Naive thymus-derived CD8-positive, alpha-beta T cell (primary cell): ENCODE results near the gene PRKAR1A. TPM values are rescaled to one million over a fixed set of nuclear protein-coding genes. Genes with fewer than 3 reads are reported as not detected.
"Not testable (repeated sequence)": the region's sequence is repeated elsewhere in the genome, so short reads cannot be mapped to it uniquely, and the experiment has no call there.

Source experiments
- ATAC-seq, 2 donors: fragments of 150-1000 bp; cut with Tn5 transposase in 1 of 2; sonication (Bioruptor Pico), chemical (Tn5 transposase) in 1 of 2; 1 replicate in 1 of 2; 2 replicates in 1 of 2; pipeline ENCODE4 v1.10.0; 2021; ENCODE audit warnings: mild to moderate bottlenecking in 2 of 2, moderate library complexity in 2 of 2
- POLR2A ChIA-PET: fragments of 350-600 bp; sonication (Branson Sonifier 250); formaldehyde crosslinking; loops from one replicate; lab custom pipeline; 2021; ENCODE audit warnings: antibody characterized with exemption; lab: Charles Lee
- DNase-seq, 10 donors: peaks; one replicate each; pipeline versions ENCODE4 v3.0.0 to v3.0.0-alpha.2; 2020 to 2022
- H3K27ac Mint-ChIP-seq, 10 donors: one replicate each; pipeline ENCODE4 v1.8.0; 2020 to 2022; ENCODE audit warnings: mild to moderate bottlenecking in 10 of 10, mixed read lengths in 10 of 10, moderate library complexity in 4 of 10, inconsistent platforms in 1 of 10
- H3K27me3 Mint-ChIP-seq, 5 donors: one replicate each; pipeline ENCODE4 v1.8.0; 2021 to 2022; ENCODE audit warnings: mixed read lengths in 5 of 5
- H3K36me3 Mint-ChIP-seq, 3 donors: one replicate each; pipeline ENCODE4 v1.8.0; 2020 to 2022; ENCODE audit warnings: mixed read lengths in 3 of 3, mild to moderate bottlenecking in 2 of 3, inconsistent platforms in 1 of 3
- H3K4me1 Mint-ChIP-seq, 4 donors: one replicate each; pipeline ENCODE4 v1.8.0; 2021 to 2022; ENCODE audit warnings: mixed read lengths in 4 of 4
- H3K4me3 Mint-ChIP-seq, 10 donors: one replicate each; pipeline ENCODE4 v1.8.0; 2020 to 2022; ENCODE audit warnings: mild to moderate bottlenecking in 10 of 10, mixed read lengths in 10 of 10, moderate library complexity in 6 of 10, inconsistent platforms in 1 of 10
- H3K9me3 Mint-ChIP-seq, 9 donors: one replicate each; pipeline ENCODE4 v1.8.0; 2020 to 2022; ENCODE audit warnings: mixed read lengths in 9 of 9, mild to moderate bottlenecking in 3 of 9, inconsistent platforms in 1 of 9, moderate library complexity in 1 of 9
- polyA plus RNA-seq, 3 donors: library from polyadenylated mRNA; unstranded; fragments of 300-500 nt; fragmentation: Illumina TruSeq; gene quantifications; one replicate each; pipeline ENCODE4 v1.2.3, GENCODE V29; 2021
- total RNA-seq, 8 experiments: library from RNA in 2 of 8; stranded (reverse) in 2 of 8; gene quantifications; one replicate each; pipeline ENCODE4 v1.2.3 and lab custom pipeline; 2021 to 2026

The PRKAR1A gene
- total and polyA plus RNA-seq, 5 experiments from 2014 or later, result 145 to 203 (median 157) TPM

DNA sequence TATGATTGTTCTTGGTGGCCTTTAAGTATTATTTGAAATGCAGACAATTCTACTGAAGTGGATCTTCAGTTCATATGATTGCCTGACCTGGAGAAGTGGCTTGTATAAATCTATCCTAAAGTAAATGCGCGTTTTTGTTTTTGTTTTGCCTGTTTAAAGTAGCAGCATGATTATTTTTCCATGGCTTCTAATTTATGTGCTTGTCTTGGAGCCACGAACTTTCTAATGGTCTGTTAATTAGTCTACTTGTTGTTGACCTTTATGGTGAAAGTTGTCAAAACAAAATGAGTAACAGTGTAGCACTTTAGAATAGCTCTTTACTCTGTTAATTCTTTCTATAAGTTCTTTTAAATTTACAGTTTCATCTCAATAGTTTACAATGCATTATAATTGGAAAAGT lies 1.7 kb downstream of the PRKAR1A start:
- H3K4me1 Mint-ChIP-seq, result peaks cover 40 to 67% (median 61%) of the 10 kb centered on the region in 4 donors
- no peaks in the 10 kb centered on the region for H3K9me3 Mint-ChIP-seq
- no peak for DNase-seq
- no peak for ATAC-seq
- peaks cover 0 to 2% (median 0%) of the 10 kb centered on the region in 5 donors for H3K27me3 Mint-ChIP-seq
- H3K27ac Mint-ChIP-seq, result peak overlapping the region; percentile 26 to 100 (median 100)
- H3K36me3 Mint-ChIP-seq, result peaks cover 4 to 37% (median 15%) of the 10 kb centered on the region in 3 donors
- H3K4me3 Mint-ChIP-seq, result peak overlapping the region; percentile 91 to 100 (median 98)
- POLR2A ChIA-PET, result no interaction called here

DNA sequence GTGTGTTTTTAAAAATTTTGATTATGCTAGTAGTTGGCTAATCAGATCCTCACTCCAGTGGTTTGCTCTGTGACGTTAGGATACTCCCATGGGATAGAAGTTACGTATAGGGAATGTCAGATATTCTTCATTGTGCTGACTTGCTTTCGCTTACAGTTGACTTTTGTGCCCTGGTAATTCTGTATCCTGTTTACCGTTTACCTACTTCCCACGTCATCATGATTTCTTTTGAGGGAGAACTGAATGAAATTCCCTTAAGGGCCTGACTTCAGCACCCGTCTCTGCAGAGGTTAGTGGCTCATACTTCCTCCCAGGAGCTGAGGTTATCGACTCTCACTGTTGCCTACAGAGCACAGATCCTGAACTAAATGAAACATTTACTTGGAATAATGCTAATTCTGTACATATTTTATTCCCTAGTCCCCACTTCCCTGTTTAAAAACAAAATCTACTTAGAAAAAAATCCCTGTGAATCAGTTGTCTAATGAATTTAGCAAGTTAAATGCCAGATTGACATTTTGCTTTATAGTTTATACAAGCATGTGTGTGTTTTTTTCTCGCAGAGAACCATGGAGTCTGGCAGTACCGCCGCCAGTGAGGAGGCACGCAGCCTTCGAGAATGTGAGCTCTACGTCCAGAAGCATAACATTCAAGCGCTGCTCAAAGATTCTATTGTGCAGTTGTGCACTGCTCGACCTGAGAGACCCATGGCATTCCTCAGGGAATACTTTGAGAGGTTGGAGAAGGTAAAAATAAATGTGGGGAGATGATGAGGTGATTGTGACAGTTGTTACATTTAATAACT lies 2.8 kb downstream of the PRKAR1A start:
- Mint-ChIP-seq H3K27ac (peak overlapping the region; percentile 21 to 100 (median 77)), H3K4me1 (peaks cover 43 to 71% (median 68%) of the 10 kb centered on the region in 4 donors)
- POLR2A ChIA-PET, result no interaction called here

DNA sequence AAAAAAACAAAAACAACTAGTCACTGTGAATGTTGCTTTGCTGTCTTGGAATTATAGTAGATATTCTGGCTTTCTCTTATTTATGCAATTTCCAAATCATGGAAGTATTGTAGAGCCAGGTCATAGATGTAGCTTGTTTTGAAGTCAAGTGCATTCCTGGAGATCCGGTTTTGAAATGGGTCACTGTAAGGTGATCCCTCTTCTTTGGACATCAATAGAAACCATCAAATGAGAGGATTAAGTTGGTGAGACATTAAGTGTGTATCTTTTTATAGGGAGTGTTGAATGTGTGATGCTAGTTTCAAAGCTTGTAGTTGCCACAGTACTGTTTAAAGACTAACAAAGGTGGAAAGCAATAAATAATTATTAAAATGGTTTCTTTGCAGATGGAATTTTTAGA lies 4.5 kb downstream of the PRKAR1A start:
- Mint-ChIP-seq H3K4me1 (peaks cover 42 to 66% (median 64%) of the 10 kb centered on the region in 4 donors), H3K4me3 (no peak overlapping the region), H3K27ac (peak overlapping the region in 3 of 10 donors; percentile 17 to 58 (median 39)), H3K27me3 (peaks cover 0 to 2% (median 0%) of the 10 kb centered on the region in 5 donors), H3K36me3 (peaks cover 4 to 57% (median 21%) of the 10 kb centered on the region in 3 donors), H3K9me3 (no peaks in the 10 kb centered on the region)
- ATAC-seq, result no peak
- DNase-seq, result no peak
- POLR2A ChIA-PET, result interaction anchor here (0.7 kb wide), 1 partner anchor 169 kb away, joined by 3 read pairs; no protein-coding TSS in a partner anchor

More for the DNA sequence above, 2.8 kb downstream of the PRKAR1A start:
- ATAC-seq, result no peak
- Mint-ChIP-seq H3K9me3 (no peaks in the 10 kb centered on the region), H3K36me3 (peaks cover 4 to 47% (median 21%) of the 10 kb centered on the region in 3 donors), H3K4me3 (peak overlapping the region in 9 of 10 donors; percentile 20 to 100 (median 95)), H3K27me3 (peaks cover 0 to 2% (median 0%) of the 10 kb centered on the region in 5 donors)
- DNase-seq, result no peak

DNA sequence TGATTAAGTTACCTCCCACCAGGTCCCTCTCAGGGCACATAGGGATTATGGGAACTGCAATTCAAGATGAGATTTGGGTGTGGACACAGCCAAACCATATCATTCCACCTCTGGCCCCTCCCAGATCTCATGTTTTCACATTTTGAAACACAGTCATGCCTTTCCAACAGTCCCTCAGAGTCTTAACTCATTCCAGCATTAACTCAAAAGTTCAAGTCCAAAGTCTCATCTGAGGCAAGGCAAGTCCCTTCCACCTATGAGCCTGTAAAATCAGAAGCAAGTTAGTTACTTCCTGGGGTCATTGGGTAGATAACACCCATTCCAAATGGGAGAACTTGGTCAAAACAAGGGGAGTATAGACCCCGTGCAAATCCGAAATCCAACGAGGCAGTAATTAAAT lies 5.4 kb downstream of the PRKAR1A start:
- H3K9me3 Mint-ChIP-seq, POLR2A ChIA-PET, H3K27me3 Mint-ChIP-seq, ATAC-seq, H3K4me3 Mint-ChIP-seq, DNase-seq: not testable (repeated sequence)
- peaks cover 37 to 72% (median 67%) of the 10 kb centered on the region in 4 donors for H3K4me1 Mint-ChIP-seq
- peaks cover 4 to 66% (median 22%) of the 10 kb centered on the region in 3 donors for H3K36me3 Mint-ChIP-seq
- H3K27ac Mint-ChIP-seq, result peak overlapping the region in 5 of 10 donors; percentile 4 to 81 (median 26)

DNA sequence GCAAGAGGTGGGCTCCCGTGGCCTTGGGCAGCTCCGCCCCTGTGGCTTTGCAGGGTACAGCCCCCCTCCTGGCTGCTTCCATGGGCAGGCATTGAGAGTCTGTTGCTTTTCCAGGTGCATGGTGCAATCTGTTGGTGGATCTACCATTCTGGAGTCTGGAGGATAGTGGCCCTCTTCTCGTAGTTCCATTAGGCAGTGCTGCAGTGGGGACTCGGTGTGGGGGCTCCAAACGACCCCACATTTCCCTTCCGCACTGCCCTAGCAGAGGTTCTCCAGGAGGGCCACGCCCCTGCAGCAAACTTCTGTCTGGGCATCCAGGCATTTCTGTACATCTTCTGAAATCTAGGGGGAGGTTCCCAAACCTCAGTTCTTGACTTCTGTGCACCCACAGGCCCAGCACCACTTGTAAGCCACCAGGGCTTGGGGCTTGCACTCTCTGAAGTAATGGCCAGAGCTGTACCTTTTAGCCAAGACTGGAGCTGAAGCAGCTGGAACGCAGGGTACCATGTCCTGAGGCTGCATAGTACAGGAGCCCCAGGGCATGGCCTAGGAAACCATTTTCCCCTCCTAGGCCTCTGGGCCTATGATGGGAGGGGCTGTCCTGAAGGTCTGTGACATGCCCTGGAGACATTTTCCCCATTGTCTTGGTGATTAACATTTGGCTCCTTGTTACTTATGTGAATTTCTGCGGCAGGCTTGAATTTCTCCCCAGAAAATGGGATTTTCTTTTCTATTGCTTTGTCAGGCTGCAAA lies 6.0 kb downstream of the PRKAR1A start:
- no peak for DNase-seq
- Mint-ChIP-seq H3K27ac (peak overlapping the region in 3 of 10 donors; percentile 24 to 54 (median 40)), H3K36me3 (peaks cover 0 to 72% (median 25%) of the 10 kb centered on the region in 3 donors), H3K4me1 (peaks cover 33 to 70% (median 69%) of the 10 kb centered on the region in 4 donors), H3K27me3 (no peaks in the 10 kb centered on the region), H3K4me3 (no peak overlapping the region), H3K9me3 (no peaks in the 10 kb centered on the region)
- POLR2A ChIA-PET, result no interaction called here
- ATAC-seq, result peak in 1 of 2 donors; percentile 15

DNA sequence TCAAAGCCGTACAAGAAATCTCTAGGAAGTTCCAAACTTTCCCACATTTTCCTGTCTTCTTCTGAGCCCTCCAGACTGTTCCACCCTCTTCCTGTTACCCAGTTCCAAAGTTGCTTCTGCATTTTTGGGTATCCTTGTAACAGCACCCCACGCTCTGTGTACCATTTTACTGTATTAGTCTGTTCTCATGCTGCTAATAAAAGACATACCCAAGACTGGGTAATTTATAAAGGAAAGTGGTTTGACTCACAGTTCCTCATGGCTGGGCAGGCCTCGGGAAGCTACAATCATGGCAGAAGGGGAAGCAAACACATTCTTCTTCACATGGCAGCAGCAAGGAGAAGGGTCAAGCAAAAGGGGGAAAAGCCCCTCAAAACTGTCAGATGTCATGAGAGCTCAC lies 6.8 kb downstream of the PRKAR1A start:
- peak overlapping the region in 5 of 10 donors; percentile 2 to 69 (median 38) for H3K27ac Mint-ChIP-seq
- peaks cover 27 to 62% (median 60%) of the 10 kb centered on the region in 4 donors for H3K4me1 Mint-ChIP-seq
- H3K27me3 Mint-ChIP-seq, H3K4me3 Mint-ChIP-seq, ATAC-seq, POLR2A ChIA-PET, H3K9me3 Mint-ChIP-seq, DNase-seq: not testable (repeated sequence)
- H3K36me3 Mint-ChIP-seq, result peaks cover 0 to 79% (median 30%) of the 10 kb centered on the region in 3 donors

DNA sequence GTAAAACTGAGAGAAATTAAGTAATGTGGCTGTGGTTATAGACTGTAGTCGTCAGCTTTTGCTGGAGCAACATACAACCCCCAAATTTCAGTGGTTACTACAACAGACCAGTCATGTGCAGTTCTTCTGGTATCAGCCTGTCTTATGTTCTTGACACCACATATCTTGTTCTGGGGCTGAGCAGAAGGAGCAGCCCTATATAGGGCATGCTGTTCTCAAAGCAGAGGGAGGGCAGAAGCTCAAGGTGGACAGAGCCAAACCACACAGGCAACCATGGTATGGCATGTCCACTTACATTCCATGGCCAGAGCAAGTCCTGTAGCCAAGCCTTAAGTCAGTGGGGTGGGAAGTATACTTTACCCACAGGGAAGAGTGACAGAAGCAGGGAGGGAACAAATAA lies 7.7 kb downstream of the PRKAR1A start:
- ATAC-seq, result peak in 1 of 2 donors; percentile 21
- no peaks in the 10 kb centered on the region for H3K9me3 Mint-ChIP-seq
- no peak for DNase-seq
- H3K36me3 Mint-ChIP-seq, result peaks cover 0 to 85% (median 33%) of the 10 kb centered on the region in 3 donors
- POLR2A ChIA-PET, result no interaction called here
- no peak overlapping the region for H3K4me3 Mint-ChIP-seq
- no peaks in the 10 kb centered on the region for H3K27me3 Mint-ChIP-seq
- H3K27ac Mint-ChIP-seq, result peak overlapping the region in 6 of 10 donors; percentile 1 to 91 (median 22)
- H3K4me1 Mint-ChIP-seq, result peaks cover 22 to 53% (median 52%) of the 10 kb centered on the region in 4 donors

DNA sequence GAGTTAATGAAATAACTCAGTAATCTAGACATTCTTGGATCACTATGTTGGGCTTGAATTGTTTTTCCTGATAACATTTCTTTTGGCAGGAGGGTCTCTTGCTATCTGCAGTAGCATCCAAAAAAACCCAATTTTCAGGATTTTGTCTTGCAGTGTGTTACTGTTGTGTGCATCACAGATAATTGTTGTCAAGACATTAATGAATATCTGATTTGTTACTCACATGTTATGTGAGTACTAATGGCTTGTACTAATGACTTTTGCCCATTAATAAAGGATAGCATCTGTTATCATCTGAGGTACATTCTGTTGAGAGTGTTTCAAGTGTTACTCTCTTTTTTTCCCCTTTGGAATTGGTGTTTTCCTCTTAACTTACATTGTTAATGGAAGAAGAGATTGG lies 10.0 kb downstream of the PRKAR1A start:
- Mint-ChIP-seq H3K4me1 (peaks cover 13 to 42% (median 41%) of the 10 kb centered on the region in 4 donors), H3K9me3 (no peaks in the 10 kb centered on the region), H3K27ac (peak overlapping the region in 4 of 10 donors; percentile 2 to 39 (median 26)), H3K36me3 (peaks cover 0 to 87% (median 42%) of the 10 kb centered on the region in 3 donors), H3K4me3 (no peak overlapping the region), H3K27me3 (no peaks in the 10 kb centered on the region)
- POLR2A ChIA-PET, result no interaction called here
- no peak for ATAC-seq
- no peak for DNase-seq

DNA sequence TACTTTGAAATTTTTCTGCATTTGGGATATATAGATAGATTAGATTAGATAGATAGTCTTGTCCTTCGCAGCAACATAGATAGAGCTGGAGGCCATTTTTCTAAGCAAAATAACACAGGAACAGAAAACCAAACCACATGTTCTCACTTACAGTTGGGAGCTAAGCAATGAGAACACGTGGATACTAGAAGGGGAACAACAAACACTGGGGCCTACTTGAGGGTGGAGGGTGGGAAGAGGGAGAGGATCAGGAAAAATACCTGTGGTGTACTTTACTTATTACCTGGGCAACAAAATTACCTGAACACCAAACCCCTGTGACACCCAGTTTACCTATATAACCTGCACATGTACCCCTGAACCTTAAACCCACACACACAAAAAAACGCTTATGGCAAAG lies 14.3 kb downstream of the PRKAR1A start:
- peaks cover 14 to 94% (median 46%) of the 10 kb centered on the region in 3 donors for H3K36me3 Mint-ChIP-seq
- DNase-seq, result no peak
- no peak overlapping the region for H3K4me3 Mint-ChIP-seq
- H3K27me3 Mint-ChIP-seq, result no peaks in the 10 kb centered on the region
- H3K27ac Mint-ChIP-seq, result peak overlapping the region in 2 of 10 donors; percentile 20 to 34
- POLR2A ChIA-PET, result no interaction called here
- ATAC-seq, result no peak
- H3K4me1 Mint-ChIP-seq, result peaks cover 2 to 19% (median 15%) of the 10 kb centered on the region in 4 donors
- no peaks in the 10 kb centered on the region for H3K9me3 Mint-ChIP-seq

DNA sequence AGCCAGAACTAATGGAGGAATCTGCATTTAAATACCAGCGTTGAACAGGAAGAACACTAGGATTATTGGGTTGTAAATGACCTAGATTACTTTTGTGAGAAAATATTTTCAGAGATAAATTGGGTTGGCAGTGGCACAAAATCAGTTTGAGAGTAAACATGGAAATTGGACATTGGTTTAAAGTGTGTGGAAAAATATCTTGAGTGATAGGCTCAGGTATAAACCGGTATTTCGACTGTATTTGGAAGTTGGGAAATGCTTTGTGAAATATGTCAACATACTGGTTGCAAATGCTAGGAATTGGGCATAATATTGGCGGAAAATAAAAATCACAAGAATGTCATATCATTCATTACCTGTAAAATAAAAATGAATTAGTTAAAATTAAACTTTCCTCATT lies 15.1 kb downstream of the PRKAR1A start:
- no peak overlapping the region for H3K27ac Mint-ChIP-seq
- DNase-seq (no peak), ATAC-seq (no peak)
- H3K36me3 Mint-ChIP-seq, result peaks cover 14 to 93% (median 47%) of the 10 kb centered on the region in 3 donors
- no peak overlapping the region for H3K4me3 Mint-ChIP-seq
- H3K9me3 Mint-ChIP-seq, result no peaks in the 10 kb centered on the region
- H3K4me1 Mint-ChIP-seq, result peaks cover 2 to 16% (median 10%) of the 10 kb centered on the region in 4 donors
- POLR2A ChIA-PET, result no interaction called here
- no peaks in the 10 kb centered on the region for H3K27me3 Mint-ChIP-seq

DNA sequence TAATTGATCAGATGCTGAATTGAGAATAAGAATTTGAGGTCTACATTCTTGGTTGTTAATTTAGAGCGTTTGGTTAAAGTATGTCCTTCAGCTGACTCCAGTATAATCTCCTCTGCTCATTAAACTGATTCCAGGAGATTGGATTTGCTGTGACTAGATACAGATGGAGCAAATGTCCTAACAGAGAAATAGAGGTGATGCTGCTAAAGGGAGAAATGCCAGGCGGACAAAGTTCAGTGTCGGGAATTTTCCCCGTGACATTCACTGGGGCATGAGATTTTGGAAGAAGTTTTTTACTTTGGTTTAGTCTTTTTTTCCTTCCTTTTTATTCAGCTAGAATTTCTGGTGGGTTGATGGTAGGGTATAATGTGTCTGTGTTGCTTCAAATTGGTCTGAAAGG lies 19.0 kb downstream of the PRKAR1A start:
- Mint-ChIP-seq H3K27ac (peak overlapping the region in 2 of 10 donors; percentile 14 to 58), H3K4me3 (no peak overlapping the region), H3K36me3 (peaks cover 14 to 93% (median 30%) of the 10 kb centered on the region in 3 donors), H3K4me1 (peaks cover 0 to 10% (median 3%) of the 10 kb centered on the region in 4 donors), H3K27me3 (no peaks in the 10 kb centered on the region), H3K9me3 (no peaks in the 10 kb centered on the region)
- POLR2A ChIA-PET, result no interaction called here
- no peak for DNase-seq
- ATAC-seq, result no peak

DNA sequence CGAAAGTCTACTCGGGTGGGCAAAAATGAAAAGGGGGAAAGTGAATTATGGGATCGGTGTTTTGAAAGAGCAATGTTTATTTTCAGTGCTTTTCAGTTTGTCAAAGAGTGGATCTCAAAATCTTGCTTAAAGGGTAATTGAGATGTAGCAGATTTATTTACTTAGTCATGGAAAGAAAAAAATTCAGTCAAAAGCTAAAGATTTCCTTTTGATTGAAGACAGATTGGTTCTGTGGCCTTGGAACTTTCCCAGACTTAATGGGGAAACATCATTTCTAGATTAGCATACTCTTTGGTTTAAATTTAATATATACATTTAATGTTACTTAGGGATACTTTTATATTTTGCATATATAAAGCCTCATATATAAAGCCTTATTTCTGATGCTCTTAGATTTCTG lies 20.6 kb downstream of the PRKAR1A start:
- Mint-ChIP-seq H3K36me3 (peaks cover 14 to 87% (median 20%) of the 10 kb centered on the region in 3 donors), H3K4me3 (no peak overlapping the region), H3K9me3 (no peaks in the 10 kb centered on the region), H3K27me3 (no peaks in the 10 kb centered on the region), H3K27ac (peak overlapping the region in 4 of 10 donors; percentile 4 to 25 (median 18)), H3K4me1 (peaks cover 0 to 3% (median under 1%) of the 10 kb centered on the region in 4 donors)
- POLR2A ChIA-PET, result no interaction called here
- no peak for DNase-seq
- no peak for ATAC-seq
